ENCODE measurements around the gene UHMK1.

DNA sequence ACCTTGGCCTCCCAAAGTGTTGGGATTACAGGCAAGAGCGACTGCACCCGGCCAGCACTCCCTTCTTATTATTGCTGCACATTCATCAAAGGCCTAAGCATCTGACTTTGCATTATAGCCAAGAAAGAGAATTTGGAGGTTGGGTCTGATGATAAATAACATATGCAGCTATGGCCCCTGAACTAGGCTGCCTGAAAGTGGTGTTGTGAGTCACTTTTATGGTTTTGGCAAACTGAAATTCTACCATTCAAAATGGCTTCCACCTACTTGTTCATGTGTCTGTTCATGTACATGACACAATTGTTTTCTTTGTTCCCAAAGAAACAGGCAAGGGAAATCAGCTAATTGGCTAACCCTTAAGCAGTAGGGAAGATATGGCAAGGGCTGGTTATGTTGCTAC, 38.9 kb downstream of the UHMK1 start:
- TF ChIP-seq, protein P1, sequence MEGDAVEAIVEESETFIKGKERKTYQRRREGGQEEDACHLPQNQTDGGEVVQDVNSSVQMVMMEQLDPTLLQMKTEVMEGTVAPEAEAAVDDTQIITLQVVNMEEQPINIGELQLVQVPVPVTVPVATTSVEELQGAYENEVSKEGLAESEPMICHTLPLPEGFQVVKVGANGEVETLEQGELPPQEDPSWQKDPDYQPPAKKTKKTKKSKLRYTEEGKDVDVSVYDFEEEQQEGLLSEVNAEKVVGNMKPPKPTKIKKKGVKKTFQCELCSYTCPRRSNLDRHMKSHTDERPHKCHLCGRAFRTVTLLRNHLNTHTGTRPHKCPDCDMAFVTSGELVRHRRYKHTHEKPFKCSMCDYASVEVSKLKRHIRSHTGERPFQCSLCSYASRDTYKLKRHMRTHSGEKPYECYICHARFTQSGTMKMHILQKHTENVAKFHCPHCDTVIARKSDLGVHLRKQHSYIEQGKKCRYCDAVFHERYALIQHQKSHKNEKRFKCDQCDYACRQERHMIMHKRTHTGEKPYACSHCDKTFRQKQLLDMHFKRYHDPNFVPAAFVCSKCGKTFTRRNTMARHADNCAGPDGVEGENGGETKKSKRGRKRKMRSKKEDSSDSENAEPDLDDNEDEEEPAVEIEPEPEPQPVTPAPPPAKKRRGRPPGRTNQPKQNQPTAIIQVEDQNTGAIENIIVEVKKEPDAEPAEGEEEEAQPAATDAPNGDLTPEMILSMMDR (IDR thresholded peaks at IDR 0.05), result no peak
- no peak for TF ChIP-seq POLR2AphosphoS5 (IDR thresholded peaks at IDR 0.05)

All from transverse colon (tissue), 4 donors.